ENCODE results near the gene RSRC1.

RSRC1 gene

GRCh38 chr3:158562674-158563073 is 452.8 kb downstream of the RSRC1 start:
- TF ChIP-seq BACH2 (CRISPR knock-in tag; IDR thresholded peaks at IDR 0.05; ENCODE audit: borderline replicate concordance) (no peak), ARNTL (CRISPR knock-in tag; IDR thresholded peaks at IDR 0.05; ENCODE audit: borderline replicate concordance, low read depth) (no peak), GLIS3 (CRISPR knock-in tag; IDR thresholded peaks at IDR 0.05) (no peak), CSDC2 (CRISPR knock-in tag; IDR thresholded peaks at IDR 0.05) (no peak), ZNF70 (CRISPR knock-in tag; IDR thresholded peaks at IDR 0.05) (no peak), TOX (CRISPR knock-in tag; IDR thresholded peaks at IDR 0.05; ENCODE audit: borderline replicate concordance) (no peak), RARB (CRISPR knock-in tag; IDR thresholded peaks at IDR 0.05) (no peak), CREB5 (CRISPR knock-in tag; IDR thresholded peaks at IDR 0.05; ENCODE audit: low read depth) (no peak), PATZ1 (CRISPR knock-in tag; IDR thresholded peaks at IDR 0.05; ENCODE audit: borderline replicate concordance) (no peak), ZNF565 (CRISPR knock-in tag; conservative IDR thresholded peaks at IDR 0.05; ENCODE audit: low read depth) (no peak), ESRRG (CRISPR knock-in tag; IDR thresholded peaks at IDR 0.05) (no peak), ZFP3 (CRISPR knock-in tag; IDR thresholded peaks at IDR 0.05) (no peak), ZFP30 (CRISPR knock-in tag; IDR thresholded peaks at IDR 0.05) (no peak), OSR1 (CRISPR knock-in tag; IDR thresholded peaks at IDR 0.05) (no peak), PPARA (CRISPR knock-in tag; IDR thresholded peaks at IDR 0.05; ENCODE audit: borderline replicate concordance) (no peak)
- no peak for ATAC-seq

GRCh38 chr3:158563076-158563475 is 453.2 kb downstream of the RSRC1 start:
- no peak for ATAC-seq
- no peak for TF ChIP-seq TSHZ2 (CRISPR knock-in tag; IDR thresholded peaks at IDR 0.05)

- no peak for ATAC-seq
- TF ChIP-seq SNAI2 (CRISPR knock-in tag; IDR thresholded peaks at IDR 0.05) (no peak), TCF4 (CRISPR knock-in tag; IDR thresholded peaks at IDR 0.05; ENCODE audit: borderline replicate concordance) (no peak), OSR1 (CRISPR knock-in tag; IDR thresholded peaks at IDR 0.05) (no peak), ARNTL (CRISPR knock-in tag; IDR thresholded peaks at IDR 0.05; ENCODE audit: borderline replicate concordance, low read depth) (no peak), ZNF565 (CRISPR knock-in tag; conservative IDR thresholded peaks at IDR 0.05; ENCODE audit: low read depth) (no peak), RARB (CRISPR knock-in tag; IDR thresholded peaks at IDR 0.05) (no peak), GLIS3 (CRISPR knock-in tag; IDR thresholded peaks at IDR 0.05) (no peak), CREB5 (CRISPR knock-in tag; IDR thresholded peaks at IDR 0.05; ENCODE audit: low read depth) (no peak), ESRRG (CRISPR knock-in tag; IDR thresholded peaks at IDR 0.05) (no peak)
Observed at GRCh38 chr3:158565076-158565475, 455.2 kb downstream of the RSRC1 start.

GRCh38 chr3:158568784-158569183 is 458.9 kb downstream of the RSRC1 start:
- TF ChIP-seq ISL1 (CRISPR knock-in tag; IDR thresholded peaks at IDR 0.05): 0 out of 2 replicates have a peak, but pooled peaks have one; percentile 23
- TF ChIP-seq PPARA (CRISPR knock-in tag; IDR thresholded peaks at IDR 0.05; ENCODE audit: borderline replicate concordance): no peak
- no peak for TF ChIP-seq ZFP3 (CRISPR knock-in tag; IDR thresholded peaks at IDR 0.05)
- no peak for TF ChIP-seq ZNF70 (CRISPR knock-in tag; IDR thresholded peaks at IDR 0.05)
- no peak for TF ChIP-seq ZNF565 (CRISPR knock-in tag; conservative IDR thresholded peaks at IDR 0.05; ENCODE audit: low read depth)
- peak; percentile 45 for ATAC-seq

- ATAC-seq: no peak
- TF ChIP-seq OSR1 (CRISPR knock-in tag; IDR thresholded peaks at IDR 0.05) (no peak), ZNF8 (CRISPR knock-in tag; IDR thresholded peaks at IDR 0.05) (no peak), ESRRG (CRISPR knock-in tag; IDR thresholded peaks at IDR 0.05) (no peak), RARB (CRISPR knock-in tag; IDR thresholded peaks at IDR 0.05) (no peak), ZFP3 (CRISPR knock-in tag; IDR thresholded peaks at IDR 0.05) (no peak)
Observed at GRCh38 chr3:158569794-158570193, 459.9 kb downstream of the RSRC1 start.

Measured in SK-N-SH treated with all-trans-retinoic acid at 6 μM for 48 hours (cell line).